Measurements from ENCODE around the gene GPR68.
"Not testable (repeated sequence)": the region's sequence is repeated elsewhere in the genome, so short reads cannot be mapped to it uniquely, and the experiment has no call there.

The GPR68 gene

DNA sequence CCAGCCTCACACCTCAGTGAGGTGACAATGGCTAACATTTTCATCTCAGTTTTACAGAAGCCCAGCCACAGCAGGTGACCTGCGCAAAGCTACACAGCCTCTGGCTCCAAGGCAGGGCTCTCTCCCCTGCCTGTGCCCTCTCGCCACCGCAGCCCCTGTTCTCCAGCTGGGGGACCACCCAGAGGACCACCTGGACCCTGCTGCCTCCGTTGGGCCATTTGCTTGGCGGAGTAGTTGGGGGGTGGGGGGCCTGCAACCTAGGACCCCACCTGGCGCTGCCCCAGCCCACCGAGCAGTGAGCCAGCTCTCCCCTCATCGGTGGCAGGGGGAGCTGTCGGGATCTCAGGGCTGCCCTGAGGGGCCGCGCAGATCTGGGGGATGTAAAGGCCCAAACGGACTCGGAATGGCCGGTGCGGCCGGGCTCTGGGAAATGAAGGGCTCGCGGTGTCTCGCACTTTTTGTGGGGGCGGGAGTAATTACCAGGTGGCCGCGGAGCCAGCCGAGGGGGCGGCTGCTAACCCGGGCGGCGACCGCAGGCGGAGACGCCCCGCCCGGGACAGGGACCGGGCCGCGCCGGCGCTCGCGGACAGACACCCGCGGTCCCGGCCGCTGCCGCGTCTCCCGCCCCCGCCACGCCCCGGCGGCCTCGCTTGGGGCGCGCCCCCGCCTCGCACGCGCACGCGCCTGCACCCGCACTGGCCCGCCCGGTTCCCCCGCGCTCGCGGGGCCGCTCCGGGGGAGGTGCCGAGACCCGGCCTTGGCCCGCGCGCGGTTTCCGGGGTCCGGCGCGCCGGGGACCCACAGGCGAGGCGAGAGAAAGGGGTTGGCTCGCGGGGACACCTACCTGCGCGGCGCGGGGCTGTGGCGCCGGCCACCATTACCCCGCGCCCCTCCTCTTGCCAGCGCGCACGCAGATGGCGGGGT, 8.6 kb upstream of the GPR68 start:
- DNase-seq (ENCODE audit: low read depth) = peak; percentile 57

DNA sequence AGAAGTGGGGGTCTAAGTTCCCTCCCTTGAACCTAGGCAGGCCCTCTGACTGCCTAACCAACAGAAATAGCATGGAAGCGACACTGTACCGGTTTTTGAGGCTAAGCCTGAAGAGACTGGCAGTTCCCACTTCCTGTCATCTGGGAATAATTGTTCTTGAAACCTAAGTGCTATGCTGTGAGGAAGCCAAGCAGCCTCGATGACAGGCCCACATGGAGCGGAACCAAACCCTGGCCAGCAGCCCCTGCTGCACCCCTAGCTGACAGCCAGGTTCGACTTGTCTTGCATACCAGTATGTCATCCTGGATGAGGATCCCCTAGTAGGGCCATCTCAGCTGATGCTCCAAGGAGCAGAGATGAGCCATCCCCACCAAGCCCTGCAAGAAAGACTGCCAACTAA, 6.4 kb upstream of the GPR68 start:
- no peak for DNase-seq (ENCODE audit: low read depth)

DNA sequence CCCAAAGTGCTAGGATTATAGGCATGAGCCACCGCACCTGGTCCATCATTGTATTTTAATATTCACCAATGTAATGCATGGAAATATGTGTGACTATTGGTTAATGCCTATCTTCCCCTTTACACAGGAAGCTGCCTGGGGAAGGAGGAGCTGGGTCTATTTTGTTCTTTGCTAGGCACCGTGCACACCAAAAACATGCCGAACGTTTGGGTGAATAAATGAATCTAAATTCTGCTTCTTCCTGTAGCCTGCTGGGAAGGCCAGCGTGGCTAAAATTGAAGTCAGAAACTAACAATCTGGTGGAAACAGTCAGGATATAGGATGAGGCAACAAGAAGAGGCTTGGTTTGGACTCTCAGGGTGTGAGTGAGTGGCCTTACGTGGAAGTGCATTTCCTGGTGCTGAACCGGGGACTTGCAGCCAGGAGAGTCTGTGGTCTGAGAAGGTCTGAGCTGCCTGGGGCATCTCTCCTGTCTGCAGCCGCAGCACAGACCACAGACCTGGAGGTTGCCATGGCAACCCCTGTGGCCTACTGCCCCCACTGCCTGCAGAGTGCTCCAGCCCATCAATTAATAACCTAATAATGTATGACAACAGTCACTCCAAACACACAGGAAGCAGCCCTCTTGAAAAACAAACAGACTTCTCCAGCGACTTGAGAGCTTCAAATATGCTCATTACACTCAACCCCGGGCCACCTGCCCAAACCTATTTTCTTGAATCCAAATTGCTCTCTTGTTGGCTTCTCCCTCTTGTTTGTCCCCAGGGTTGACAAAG, 5.5 kb upstream of the GPR68 start:
- DNase-seq (ENCODE audit: low read depth) = no peak

DNA sequence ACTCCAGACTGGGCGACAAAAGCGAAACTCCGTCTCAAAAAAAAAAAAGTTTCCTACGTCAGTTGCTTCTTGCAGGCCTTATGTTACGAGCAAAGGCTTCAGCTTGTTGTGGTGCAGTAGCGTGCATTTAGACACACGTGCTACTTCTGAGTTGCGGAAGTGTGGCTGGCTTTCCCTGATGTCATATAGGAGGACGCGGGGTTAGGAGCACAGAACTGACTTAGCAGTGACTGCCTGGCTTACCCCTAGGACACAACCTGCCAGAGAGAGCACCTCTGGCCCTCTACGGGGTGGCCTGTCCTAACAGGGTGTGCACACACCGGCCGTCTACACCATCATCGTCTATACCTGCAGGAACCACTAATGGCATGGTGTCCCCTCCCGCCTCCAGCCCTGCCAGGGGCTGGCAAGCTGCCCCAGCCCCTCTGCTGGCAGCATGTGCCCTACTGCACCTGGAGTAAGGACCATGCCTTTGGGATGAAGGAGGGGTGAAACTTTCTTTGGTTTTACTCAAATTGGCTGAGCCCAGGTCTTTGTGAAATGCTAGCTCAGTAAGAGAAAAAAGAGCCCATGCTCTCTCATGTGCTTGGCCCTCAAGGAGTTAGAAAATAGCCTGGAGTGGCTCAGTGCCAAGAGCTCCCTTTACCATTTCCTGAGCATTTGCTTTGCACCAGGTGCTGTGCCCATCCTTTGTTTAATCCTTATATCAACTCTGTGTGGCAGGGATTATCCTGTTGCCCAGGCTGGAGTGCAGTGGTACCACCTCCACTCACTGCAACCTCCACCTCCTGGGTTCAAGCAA, 1.7 kb upstream of the GPR68 start:
- peak; percentile 71 for DNase-seq (ENCODE audit: low read depth)

DNA sequence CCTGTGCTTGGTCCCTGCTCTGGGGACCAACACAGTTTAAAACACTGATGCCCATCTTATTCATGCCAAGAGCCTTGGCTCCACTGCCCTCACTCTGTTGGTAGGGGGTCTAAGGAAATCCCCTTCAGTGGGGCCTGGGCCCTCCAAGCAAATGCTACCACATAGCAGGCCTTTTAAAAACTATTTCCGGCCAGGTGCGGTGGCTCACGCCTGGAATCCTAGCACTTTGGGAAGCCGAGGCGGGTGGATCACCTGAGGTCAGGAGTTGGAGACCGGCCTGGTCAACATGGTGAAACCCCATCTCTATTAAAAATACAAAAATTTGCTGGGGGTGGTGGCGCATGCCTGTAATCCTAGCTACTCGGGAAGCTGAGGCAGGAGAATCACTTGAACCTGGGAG, 1.1 kb upstream of the GPR68 start:
- not testable (repeated sequence) for DNase-seq (ENCODE audit: low read depth)

DNA sequence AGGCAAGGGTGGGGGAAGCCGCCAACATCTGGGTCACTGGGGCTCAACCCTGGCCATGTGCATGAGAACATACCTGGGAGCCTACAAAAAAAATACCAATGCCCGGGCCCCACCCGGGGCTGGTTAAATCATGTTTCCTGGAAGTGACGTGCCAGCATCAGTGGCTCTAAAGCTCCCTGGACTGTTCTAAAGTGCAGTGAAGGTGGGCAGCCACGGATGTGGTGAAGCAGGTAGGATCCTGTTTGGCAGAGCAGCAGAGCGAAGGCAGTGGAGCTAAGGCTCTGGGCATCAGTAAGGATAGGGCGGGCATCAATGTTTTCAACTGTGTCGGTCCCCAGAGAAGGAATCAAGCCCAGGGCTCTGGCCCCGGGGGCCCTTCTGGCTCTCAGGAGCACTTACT, 525 bp upstream of the GPR68 start:
- DNase-seq (ENCODE audit: low read depth) = peak; percentile 66

DNA sequence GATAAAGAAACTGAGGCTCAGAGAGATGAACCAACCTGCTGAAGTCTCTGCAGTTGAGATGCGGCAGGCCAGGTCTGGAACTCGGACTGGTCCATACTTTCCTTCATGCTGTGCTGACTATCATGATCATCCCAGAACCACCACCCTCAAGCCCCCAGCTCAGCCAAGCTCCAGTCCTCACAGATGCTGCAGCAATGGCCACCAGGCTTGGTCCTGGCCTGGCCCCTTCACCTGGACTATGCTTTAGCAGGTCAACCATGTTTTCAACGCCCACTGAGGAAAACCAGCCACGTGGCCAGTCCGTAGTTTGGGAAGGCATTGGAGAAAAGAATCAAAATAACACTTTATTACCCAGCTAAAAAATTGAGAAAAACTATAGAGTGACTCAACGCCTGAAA, 1.4 kb downstream of the GPR68 start:
- no peak for DNase-seq (ENCODE audit: low read depth)

DNA sequence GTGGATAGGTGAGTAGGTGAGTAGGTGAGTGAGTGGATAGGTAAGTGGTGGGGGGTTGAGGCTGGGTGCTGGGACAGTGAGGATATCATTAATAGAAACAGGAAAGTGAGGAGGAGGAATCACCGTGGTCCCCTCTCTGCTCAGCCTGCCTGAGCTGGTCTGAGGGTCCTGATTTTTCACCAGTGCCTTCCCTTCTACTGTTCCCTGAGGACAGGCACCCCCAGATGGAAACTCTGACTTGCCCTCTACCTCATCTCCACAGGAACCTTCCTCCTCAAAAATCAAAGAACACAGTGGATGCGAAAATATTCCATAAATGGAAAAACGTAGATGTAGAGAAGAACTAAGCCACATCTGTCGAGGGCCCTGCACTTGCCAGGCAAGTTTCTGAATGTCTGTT, 1.9 kb downstream of the GPR68 start:
- no peak for DNase-seq (ENCODE audit: low read depth)

DNA sequence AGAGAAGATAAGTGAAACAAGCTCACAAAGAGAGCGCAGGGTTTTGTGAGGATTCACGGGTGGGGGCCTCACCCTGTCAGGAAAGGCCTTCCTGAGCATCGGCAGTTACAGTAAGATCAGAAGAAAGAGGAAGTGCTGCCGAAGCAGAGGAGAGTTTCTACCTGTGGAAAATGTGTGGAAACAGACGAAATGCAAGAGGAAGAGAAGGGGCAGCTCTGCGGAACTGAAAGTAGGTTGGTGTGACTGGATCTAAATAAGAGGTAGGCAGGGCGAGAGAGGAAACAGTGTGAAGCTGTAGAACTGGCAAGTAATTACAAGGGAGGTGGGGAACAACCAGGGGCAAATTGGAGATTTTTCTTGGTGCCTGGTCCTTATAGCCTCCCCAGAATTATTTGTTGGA, 2.6 kb downstream of the GPR68 start:
- no peak for DNase-seq (ENCODE audit: low read depth)

DNA sequence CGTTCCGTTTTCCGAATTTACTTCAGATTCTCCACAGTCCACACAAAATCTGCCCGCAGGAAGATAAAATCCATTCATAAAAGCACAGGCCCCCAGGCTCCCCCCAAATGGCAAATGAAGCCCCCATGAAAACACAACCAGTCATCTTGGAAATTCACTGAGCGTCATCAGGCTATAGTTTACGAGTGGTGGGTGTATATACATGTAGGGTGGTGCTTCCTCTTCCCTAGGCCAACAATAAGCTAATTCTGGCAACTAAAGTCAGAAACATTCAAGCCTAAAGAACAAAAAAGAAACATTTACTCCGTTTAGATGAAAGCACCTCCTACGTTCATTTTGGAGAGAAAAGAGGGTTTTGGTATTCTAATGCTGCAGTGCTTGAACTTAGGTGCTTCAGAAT, 5.8 kb downstream of the GPR68 start:
- no peak for DNase-seq (ENCODE audit: low read depth)

DNA sequence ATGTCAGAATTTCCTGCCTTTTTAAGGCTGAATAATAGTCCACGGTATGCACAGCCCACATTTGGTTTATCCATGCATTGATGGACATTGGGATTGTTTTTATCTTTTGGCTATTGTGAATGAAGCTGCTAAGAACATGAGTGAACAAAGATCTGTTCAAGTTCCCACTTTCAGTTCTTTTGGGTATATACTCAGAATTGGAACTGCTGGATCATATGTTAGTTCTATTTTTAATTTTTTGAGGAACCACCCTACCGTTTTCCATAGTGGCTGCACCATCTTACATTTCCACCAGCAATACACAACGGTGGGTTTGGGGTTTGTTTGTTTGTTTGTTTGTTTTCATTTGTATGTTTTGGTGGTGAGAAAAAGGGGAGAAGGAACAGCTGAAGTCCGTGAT, 6.4 kb downstream of the GPR68 start:
- DNase-seq (ENCODE audit: low read depth) = no peak

DNA sequence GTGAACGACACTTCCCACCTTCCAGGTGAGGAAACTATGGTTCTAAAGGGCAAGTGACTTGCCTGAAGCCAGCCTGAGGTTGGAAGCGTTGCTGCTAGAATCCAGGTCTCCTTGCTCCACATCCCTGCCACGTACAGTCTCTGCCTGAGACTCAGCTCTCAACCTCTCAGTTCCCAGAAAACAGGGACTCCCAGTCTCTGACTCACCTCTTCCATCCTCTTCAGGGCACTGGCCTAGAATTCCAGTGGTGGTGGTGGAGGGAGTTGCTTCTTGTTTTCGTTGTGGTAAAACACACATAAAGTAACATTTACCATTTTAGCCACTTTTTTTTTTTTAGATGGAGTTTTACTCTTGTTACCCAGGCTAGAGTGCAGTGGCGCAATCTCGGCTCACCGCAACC, 7.3 kb downstream of the GPR68 start:
- DNase-seq (ENCODE audit: low read depth) = no peak

DNA sequence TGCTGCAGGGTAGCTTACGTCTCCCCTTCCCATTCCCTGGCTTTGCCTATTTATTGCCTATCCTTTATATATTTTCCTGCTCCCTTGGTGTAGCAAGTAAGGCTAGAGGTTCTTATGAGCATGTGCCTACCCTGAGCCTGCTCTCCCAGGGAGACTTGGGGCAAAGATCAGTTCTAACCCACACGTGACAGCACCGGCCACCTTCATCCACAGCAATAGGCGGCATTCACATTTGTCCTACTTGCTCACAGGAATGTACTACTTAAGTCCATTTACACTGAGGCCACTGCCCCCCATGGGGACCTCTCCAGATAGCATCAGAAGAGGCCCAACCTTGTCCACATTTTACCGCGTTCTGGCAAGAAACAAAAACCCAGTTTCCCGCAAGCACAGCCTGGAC, 8.7 kb downstream of the GPR68 start:
- no peak for DNase-seq (ENCODE audit: low read depth)

DNA sequence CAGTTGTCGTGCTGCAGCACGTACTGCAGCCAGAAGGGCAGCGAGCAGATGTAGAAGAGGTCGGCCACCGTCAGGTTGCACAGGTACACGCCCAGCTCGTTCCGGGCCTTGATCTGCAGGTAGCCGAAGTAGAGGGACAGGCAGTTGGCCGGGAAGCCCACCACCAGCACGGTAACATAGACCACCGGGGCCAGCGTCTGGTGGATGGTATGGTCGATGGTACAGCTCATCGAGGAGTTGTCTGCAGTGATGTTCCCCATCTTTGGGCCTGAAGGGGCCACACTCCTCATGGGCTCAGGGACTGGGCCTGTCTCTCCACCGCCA, 9.8 kb downstream of the GPR68 start:
- DNase-seq (ENCODE audit: low read depth) = no peak

DNA sequence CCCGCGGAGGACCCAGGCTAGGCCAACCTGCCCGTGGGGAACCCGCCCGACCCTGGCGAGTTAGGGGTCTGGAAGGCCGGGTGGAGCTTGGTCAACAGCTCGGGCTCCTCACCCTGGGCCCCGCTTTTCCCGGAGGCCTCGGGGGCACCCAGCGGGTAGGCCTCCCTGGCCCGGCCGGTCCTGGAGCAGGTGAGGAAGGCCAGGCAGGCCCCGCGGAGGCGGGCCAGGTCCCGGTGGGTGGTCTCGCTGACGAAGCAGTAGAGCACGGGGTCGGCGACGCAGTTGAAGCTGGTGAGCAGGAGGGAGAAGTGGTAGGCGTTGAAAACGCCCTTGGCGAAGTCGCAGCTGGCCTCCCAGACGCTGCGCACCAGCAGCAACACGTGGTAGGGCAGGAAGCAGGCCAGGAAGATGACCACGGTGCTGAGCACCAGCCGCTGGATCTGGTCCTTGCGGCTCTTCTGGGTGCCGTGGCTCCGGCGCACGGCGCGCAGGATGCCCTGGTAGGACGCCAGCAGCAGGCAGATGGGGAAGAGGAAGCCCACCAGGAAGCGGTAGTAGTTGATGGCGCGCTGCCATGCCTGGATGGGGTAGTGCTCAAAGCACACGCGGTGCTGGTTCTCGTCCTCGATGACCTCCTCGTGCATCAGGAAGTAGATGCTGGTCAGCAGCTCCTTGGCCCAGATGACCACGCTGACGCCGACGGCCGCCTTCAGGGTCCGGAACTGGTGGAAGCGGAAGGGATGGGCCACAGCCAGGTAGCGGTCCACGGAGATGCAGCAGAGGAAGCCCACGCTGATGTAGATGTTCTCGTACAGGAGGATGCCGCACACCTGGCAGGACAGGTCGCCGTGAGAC, 10.3 kb downstream of the GPR68 start:
- DNase-seq (ENCODE audit: low read depth) = no peak

DNA sequence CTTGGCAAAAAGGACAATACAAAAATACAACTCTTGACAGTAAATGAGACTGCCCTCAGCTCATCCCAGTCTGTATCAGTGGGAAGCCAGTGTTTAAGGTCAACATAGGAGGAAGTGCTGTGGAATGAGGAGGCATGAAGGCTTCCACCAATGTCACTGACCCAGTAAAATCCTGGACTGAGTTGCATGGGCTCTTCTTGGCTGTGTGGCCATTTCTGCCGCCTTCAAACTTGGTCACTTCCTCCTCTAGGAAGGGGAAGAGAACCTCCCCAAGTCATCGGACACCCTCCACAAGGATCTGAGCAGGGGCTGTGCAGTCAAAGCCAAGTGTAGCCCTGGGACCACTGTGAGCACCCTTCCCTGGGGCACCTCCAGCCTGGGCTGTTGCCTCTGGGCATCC, 11.9 kb downstream of the GPR68 start:
- no peak for DNase-seq (ENCODE audit: low read depth)

DNA sequence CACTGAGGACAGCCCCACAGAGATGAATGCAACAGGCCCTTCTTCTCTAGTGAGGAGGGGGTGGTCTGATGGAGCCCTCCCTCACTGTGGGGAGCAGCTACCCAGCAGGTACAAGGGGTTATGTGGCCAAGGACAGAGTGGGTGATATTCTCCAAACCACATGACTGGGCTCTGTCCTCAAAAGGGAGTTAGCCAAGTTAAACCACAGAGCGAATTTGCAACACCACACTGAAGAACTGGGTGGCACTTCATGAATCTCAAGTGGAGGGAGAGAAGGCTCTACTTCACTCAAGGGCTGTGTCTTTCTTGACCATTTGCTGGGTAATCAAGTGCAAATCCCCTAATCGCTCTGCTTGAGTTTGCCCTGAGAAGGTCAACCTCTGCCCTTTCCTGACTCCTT, 12.5 kb downstream of the GPR68 start:
- DNase-seq (ENCODE audit: low read depth) = no peak

DNA sequence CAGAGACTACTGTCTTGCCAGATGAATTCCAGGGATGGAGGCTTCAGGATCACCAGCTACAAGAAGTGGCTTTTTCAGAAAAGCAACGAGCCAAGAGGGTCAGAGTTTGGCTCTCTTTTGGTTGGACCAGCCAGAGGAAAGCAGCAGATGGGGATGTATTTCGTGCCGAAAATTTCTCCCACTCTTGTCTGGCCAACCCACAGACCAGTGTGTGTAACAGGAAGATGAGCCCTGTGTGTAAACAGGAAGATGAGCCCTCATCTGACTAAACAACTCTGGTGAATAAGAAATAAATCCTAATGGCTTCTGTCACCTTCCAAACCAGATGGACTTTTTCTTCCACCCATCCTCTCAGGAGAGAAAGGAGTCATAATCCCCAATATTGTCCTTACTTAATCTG, 13.1 kb downstream of the GPR68 start:
- DNase-seq (ENCODE audit: low read depth) = no peak

DNA sequence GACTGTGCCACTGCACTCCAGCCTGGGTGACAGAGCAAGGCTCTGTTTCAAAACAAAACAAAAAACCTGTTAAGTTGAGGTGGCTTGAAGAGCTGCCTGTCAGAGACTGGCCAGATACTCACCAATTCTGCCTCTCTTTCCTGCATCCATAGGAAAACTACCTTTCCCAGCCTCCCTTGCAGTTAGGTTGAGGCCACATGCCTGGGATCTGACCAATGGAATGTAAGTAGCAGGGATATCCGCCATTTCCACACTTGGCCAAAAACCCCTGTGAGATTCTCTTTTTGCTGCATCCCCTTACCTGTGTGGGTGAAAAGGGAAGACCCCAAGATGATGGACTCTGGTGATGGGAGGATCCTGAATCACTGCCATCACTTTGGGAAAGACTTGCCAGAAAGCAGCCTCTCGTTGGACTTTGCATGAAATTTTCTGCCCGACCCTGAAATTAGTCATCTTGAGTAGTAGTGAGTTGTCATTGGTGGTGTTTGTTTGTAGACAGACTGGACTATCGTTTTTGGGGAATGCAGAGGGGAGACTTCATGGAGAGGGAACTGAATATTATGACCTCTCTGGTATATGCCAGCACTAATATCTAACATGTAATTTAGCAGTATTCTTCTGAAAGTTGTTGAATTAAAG, 14.0 kb downstream of the GPR68 start:
- no peak for DNase-seq (ENCODE audit: low read depth)

DNA sequence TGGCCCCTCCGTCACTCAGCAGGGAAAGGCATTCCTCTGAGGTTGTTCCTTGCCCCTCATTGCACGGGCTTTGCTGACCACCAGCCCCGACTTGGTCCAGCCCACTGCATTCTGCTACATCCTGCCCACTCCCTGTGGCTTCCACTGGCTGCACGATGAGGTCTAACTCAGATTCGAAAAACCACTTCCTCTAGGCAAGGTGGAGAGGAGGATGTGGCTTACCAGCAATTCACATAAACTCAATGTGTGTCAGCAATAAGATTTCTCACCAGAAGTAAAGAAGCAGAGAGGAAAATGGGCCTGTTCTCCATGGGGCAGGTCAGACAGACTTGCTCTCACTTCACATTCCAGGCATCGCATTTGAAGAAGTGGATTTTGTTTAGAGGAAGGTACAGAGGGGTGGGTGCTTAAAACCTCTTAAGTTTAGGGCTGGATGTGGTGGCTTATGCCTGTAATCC, 14.7 kb downstream of the GPR68 start:
- peak; percentile 54 for DNase-seq (ENCODE audit: low read depth)

DNA sequence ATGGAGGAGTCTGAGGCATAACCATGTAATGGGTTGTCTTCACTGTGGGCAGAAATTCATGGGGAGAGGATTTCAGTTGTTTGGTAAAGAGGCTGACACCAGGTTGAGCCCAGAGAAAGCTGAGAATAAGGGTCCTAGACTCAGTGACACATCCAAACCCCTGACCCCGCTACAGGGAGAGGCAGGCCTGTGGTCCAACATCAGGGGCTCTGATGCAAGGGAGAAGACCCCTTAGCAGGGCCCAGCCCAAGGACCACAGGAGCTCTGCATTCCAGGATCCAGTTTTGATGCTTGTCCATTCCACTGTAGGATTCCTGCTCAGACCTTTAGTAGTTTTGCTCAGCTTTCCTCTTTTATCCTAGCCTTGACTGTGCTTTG, 15.5 kb downstream of the GPR68 start:
- no peak for DNase-seq (ENCODE audit: low read depth)
